Activated CD4-positive, alpha-beta T cell treated with anti-CD3 and anti-CD28 coated beads for 48 hours (primary cell): ENCODE measurements around the gene GIGYF1.
A peak's percentile ranks its signal among the peaks of the same experiment; 100 is the strongest.

Experiments
- DNase-seq: peaks from one replicate; pipeline ENCODE4 v3.0.0-alpha.2; 2020

GIGYF1 gene

DNA sequence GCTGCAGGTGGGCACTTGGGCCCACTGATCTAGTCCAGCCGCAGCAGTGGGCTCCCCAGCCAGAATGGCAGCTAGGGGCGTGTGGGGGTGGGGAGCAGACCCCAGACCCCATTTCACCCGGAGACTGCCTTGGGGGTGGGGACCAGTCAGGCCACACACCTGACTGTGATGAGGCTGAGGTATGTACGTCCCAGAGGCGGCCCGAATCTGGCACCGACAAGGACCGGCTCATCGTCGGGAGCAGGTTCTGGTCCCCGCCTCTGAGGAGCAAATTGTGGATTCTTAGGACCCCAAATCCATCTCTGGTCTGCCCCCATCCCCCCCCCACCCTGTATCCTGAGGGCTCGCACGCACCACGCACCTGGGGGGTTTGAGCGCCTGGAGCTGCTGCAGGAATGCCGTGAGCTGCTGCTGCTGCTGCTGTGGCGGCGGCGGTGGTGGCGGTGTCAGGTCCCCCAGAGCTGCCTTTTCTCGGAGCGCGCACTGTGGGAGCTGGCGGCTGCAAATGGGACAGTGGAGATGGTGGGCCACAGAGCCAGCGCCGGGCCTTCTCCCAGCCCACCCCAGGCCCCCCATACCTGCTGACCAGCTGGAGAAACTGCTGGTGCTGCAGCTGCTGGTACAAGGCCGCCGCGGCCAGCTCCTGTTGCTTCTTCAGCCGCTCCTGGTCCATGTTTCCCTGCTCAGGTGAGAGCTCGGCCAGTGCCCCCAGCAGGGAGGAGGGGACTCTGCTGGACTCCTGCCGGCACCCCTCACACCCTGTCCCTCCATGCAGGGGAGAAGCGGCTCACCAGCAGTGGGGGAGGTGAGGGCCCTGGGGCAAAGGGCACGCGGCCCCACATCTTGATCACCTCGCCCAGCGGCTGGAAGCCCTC, 10.2 kb downstream of the GIGYF1 start:
- no peak for DNase-seq

DNA sequence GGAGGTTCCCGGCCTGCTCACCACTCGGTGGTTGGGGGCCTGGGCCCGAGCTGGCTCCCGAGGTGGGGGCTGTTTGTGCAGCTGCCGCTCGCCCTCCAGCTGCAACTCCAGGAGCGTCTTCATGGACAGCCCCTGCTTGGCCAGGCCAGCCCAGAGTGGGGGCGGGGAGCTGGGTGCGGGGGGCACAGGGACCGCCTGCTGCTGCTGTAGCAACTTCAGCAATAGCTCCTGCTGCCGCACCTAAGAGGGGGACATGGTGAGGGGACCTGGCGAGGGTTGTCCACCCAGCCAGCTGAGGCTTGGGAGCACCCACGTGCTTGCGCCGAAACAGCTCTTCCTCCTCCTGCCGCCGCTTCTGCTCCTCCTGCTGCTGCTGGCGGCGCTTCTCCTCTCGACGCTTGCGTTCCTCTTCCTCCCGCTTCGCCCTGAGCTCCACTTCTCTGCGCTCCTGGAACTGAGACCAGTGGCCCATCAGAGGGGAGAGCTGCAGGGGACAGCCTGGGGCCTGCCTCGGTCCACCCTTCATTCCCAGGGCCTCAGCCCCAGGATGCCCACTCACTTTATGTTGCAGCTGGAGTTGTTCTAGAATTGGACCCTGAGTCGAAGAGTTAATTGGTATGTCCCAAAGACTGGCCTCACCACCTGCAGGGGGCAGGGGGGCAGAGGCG, 10.9 kb downstream of the GIGYF1 start:
- DNase-seq = no peak

- no peak for DNase-seq
Measured at GRCh38 chr7:100682228-100682741, 11.8 kb downstream of the GIGYF1 start.

DNA sequence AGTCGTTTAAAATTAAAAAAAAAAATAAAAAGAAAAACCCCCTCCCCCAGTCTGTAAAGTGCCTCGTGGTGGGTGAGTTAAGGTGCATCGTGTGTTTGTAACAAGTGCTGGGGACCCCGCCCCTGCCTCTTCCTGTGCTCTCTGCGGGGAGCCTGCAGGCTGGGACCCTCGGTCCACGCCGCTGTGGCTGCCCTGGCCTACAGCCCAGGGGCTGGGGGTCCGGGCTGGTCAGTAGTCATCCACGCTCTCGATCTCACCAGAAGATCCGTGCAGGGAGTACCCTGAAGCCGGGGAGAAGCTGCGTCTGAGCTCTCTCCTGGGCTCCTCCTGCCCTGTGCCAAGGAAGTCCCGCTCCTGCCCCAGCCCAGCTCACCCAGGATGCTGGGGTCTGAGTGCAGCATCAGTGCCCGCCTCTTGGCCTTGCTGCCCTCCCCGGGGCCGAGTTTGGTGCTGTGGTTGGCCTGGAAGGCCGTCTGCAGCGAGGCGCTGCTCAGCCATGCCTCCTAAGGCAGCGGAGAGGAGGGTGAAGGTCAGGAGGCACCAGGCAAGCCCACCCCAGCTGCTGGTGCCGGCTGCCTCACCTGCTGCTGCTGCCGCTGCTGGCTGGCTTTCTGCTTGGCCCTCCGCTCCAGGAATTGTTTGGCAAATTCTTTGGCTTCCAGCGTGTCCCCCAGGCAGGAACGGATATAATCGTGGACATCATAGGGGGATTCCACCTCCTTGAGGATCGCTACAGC, 12.4 kb downstream of the GIGYF1 start:
- DNase-seq = no peak

DNA sequence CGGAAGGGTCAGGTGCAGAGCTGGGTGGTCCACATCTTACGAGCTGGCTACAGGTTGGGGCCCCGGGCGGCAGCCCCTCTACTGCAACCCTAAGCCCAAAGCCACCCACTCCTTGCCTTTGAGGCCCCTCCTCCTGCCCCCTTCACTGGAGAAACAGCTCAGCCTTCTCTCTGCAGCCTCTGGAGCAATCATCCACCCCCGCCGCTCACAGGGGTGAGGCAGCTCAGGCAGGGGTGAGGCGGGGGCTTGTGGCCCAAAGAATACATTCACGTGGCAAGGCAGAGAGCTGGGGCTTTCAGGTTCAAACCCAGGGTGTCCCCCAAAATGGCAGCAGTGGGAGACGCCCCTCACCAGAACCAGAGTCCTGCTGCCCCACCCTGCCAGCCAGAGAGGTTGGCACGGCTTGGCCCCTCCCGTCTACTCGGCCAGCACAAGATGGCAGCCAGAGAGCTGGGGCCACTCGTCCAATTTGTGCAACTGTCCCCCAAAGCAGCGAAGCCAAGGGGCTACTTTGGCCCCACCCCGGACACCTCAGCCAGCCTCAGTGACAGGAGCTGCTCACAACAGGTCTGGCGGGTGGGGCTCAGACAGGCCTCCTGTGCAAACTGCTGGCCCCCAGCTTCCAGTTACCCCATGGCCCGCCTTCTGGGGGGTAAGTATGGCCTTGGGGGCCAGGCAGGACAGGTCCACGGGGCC, 13.3 kb downstream of the GIGYF1 start:
- DNase-seq = no peak

- DNase-seq = no peak
Measured at GRCh38 chr7:100679927-100680575, 14.0 kb downstream of the GIGYF1 start.

DNA sequence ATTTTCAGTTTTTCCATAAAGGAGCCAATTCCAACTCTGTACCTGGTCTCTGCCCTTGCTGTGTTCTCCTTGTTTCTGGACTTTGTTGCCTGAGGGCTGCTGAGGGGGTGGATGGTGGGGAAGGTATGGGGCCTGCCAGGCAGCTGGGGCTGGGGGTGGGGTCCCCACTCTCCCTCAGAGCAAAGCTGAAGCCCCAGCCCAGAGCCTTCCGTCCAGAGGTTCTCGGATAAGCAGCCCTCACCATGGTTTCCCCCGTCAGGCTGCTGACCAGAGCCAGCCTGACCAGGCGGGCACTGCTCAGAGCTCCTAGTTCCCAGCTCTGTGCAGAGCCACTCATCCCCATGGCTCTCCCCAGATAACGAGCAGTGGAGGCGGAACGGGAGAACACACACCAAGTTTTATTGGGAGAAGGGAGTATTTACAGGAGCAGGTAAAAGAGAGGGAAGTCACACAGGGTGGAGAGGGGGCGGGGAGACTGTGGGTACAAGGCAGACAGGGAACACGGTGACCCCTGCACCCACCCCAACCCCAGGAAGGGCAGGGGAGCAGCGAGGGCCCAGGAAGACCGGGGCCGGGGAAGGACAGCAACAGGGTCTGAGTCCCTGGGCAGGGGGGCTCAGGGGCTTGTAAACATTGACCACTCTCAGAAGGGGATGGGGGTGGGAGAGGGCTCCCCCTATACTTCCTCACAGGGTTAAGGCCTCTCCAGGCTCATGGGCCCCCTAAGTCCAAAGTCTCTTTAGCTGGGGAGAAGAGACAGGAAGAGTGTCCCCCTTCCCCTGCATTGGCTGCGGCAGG, 14.7 kb downstream of the GIGYF1 start:
- no peak for DNase-seq

GRCh38 chr7:100678291-100678984, 15.6 kb downstream of the GIGYF1 start:
- DNase-seq = no peak

DNA sequence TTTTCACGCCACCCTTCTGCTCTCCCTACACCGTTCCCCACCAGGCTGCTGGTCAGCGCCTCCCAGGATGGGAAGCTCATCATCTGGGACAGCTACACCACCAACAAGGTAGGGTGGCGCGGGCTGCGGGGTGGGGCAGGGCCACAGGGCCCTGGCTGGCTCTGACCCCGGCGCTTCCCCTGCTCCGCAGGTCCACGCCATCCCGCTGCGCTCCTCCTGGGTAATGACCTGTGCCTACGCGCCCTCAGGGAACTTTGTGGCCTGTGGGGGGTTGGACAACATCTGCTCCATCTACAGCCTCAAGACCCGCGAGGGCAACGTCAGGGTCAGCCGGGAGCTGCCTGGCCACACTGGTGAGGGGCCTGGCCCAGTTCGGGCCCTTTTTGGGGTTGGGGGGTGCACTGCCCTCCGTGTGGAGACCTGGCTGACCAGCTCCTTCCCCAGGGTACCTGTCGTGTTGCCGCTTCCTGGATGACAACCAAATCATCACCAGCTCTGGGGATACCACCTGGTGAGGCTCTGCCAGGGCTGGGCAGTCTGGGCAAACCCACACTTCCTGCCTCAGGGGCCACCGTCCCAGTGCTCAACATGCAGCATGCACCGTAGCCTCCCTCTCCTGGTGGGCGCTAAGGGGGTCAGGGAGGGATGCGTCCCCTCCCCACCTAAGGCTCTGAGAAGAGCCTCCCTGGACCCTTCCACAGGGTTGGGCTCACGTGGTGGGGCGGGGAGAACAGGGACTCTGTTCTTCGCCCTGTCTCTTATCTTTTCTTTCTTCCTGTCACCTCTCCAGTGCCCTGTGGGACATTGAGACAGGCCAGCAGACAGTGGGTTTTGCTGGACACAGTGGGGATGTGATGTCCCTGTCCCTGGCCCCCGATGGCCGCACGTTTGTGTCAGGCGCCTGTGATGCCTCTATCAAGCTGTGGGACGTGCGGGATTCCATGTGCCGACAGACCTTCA, 16.5 kb downstream of the GIGYF1 start:
- DNase-seq = no peak

- no peak for DNase-seq
Measured at GRCh38 chr7:100676501-100677306, 17.3 kb downstream of the GIGYF1 start.

DNA sequence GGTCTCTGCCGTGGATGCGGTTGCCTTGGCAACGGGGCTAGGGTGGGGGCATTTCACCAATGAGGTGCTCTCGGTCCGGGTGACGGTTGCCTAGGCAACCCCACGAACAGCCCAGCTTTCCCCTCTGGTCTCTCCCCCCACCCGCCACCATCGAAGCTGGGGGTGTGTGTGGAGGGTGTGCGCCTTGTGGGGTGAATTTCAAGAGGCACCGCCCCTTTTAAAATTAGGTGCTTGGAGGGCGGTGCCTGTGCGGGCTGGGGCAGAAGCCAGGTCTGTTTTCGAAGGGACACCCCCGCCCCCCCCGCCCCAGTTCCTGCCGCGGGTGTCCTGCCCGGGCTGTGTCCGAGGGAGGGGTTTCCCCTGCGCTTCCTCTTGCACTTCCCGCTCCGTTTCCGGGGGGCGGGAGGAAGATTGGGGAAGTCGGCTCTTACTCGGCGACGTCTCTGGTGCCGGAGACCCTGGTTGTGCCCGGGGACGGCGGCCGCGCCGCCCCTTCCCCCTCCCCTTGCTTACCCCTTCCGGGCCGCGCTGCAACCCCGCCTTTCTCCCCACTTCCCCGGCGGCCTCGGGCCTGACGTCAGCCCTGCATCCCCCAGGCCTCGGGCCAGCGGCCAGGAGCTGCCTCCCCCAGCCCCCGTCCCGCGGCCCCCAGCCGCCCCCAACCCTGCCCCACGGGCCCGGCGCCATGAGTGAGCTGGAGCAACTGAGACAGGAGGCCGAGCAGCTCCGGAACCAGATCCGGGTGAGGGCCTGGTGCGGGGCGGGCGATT, 18.3 kb downstream of the GIGYF1 start:
- DNase-seq = peak; percentile 79

- DNase-seq = no peak
Measured at GRCh38 chr7:100675105-100675451, 19.0 kb downstream of the GIGYF1 start.

DNA sequence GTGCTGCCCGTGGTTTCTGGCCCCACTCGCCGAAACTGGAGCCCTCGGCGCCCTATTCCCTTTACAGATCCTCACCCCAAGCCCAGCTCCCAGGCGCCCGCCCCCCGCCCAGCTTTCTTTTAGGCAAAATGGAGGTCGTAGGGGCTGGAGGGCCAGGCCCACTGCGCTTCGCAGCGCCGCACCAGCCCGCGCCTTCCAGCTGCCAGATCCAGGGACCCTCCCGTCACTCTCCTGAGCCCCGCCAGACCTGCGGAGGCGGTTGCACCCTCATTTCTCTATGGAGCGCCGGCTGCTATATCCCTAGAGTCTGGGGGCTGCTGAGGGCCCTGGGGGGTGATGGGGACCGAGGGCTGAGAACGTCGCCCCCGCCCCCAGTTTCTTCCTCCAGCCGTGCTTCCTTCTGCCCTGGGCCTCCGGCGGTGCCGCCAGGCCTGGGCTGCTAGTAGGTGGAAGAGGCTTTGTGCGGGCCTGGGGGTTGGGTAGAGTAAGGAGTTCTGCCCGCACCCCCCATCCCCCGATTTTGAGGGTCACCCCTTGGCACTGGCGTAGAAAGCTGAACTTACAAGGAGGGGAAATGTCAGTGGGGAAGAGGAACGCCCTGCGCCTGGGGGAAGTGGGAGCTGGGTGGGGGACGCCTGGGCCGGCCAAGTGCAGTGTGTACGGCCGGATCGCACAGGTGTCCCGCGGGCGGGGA, 19.5 kb downstream of the GIGYF1 start:
- no peak for DNase-seq

DNA sequence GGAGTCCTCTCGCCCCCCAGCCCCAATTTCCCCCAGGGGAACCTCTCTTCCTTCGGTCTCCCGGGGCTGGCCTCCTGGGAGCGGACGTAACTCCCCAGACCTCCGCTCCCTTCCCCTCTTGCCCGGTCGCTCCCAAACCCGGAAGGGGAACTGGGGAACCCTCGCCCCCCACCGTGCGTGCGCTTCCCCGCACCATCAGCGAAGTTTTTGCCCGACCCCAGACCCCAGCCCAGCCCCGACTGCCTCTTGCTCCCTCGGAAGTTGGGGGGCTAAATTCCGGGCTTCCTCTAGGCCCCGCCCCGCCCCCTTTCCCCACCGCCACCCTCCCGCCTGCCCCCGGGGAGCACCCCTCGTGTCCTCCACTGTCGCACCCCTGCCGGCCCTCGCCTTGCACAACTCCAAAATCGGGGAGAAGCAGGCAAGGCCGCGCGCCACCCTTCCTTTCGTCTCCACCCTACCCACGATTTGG, 20.1 kb downstream of the GIGYF1 start:
- peak; percentile 51 for DNase-seq

DNA sequence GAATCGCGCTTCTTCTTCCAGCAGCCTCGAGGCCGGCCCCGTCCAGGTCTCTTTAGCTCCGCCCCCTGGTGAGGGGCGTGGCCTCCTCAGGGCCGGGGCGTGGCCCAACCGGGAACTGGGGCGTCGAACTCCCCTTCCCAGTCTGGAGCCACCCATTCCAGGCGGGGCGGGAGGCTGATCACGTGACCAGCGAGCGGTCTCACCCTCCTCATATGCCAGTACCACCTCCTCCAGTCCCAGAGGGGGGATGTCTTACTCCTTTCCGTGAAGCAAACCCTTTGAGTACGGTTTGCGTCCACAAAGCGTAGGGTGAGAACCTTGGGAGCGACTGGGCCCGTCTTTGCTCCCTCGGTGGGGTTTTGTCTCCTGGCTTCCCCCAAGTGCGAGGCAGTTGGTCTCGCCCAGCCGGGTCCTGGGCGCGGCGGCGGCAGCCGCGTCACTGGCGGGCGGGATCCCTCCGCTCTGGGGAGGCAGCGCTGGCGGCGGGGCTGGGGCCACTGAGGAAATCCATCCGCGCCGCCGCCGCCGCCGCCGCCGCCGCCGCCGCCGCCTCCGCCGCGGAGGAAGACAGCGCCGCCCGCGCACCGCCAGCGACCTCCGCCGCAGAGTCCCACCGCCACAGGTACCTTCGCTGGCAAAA, 20.6 kb downstream of the GIGYF1 start, which contains the start of gene GNB2:
Gene GNB2 (plus strand): TSS at position 439 of the 640 bp plus-strand sequence. CDS start 2,526 bp downstream, outside the sequence.
- peak; percentile 100 for DNase-seq
